ENCODE data around the gene RPL22L1. TPM values are rescaled to one million over a fixed set of nuclear protein-coding genes. Genes with fewer than 3 reads are reported as not detected.
"Not testable (repeated sequence)": the region's sequence is repeated elsewhere in the genome, so short reads cannot be mapped to it uniquely, and the experiment has no call there.

The RPL22L1 gene
- total RNA-seq, 1 experiment from 2014 or later, result 41.5 TPM

DNA sequence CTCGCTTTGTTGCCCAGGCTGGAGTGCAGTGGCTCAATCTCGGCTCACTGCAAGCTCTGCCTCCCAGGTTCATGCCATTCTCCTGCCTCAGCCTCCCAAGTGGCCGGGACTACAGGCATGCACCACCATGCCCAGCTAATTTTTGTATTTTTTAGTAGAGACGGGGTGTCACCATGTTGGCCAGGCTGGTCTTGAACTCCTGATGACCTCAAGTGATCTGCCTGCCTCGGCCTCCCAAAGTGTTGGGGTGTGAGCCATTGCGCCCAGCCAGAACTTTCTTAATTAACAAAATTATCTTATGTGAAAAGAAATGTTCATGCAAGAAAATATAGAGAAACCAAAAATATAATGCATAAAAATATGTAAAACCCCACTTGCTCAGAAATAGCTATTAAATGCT is 7.3 kb upstream of the RPL22L1 start:
- H3K36me3 ChIP-seq (ENCODE audit: insufficient read depth, low read length, poor library complexity, severe bottlenecking); DNase-seq (ENCODE audit: low spot score); intact Hi-C loops (cut with micrococcal nuclease; ENCODE audit: unreplicated experiment); H3K4me1 ChIP-seq (ENCODE audit: insufficient read depth, low read length, poor library complexity, severe bottlenecking); H3K9me3 ChIP-seq (ENCODE audit: low read depth, low read length, poor library complexity, severe bottlenecking); H3K27ac ChIP-seq (ENCODE audit: low read depth, low read length, poor library complexity, severe bottlenecking); CTCF ChIA-PET; H3K4me3 ChIP-seq (ENCODE audit: low read depth, low read length, poor library complexity, severe bottlenecking); BruUV-seq (replicated peaks); H3K27me3 ChIP-seq (replicated peaks; ENCODE audit: insufficient read depth, low read depth, low read length, poor library complexity); POLR2A ChIA-PET (ENCODE audit: low non-redundant PET): not testable (repeated sequence)

DNA sequence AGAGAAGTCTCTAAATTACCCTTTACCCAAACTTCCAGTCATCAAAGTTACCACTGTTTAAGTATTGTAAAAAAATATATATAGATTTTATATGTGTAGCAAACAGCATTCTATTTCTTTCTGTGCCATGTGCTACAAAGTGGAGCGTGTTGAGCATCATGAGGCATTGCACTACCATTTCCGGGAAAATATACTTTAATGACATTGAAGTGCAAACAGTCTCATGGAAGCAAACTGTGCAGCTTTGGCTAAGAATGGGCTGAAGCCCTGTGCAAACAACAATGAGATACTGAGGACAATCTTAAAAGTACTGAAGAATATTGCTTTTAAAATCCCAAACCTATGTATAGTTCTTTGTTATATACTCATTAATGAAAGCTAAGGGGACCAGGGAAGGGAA is 6.5 kb upstream of the RPL22L1 start:
- Histone ChIP-seq H3K27ac (ENCODE audit: low read depth, low read length, poor library complexity, severe bottlenecking) (no peak overlapping the region), H3K36me3 (ENCODE audit: insufficient read depth, low read length, poor library complexity, severe bottlenecking) (no peaks in the 10 kb centered on the region), H3K4me1 (ENCODE audit: insufficient read depth, low read length, poor library complexity, severe bottlenecking) (no peaks in the 10 kb centered on the region), H3K27me3 (replicated peaks; ENCODE audit: insufficient read depth, low read depth, low read length, poor library complexity) (no peaks in the 10 kb centered on the region), H3K9me3 (ENCODE audit: low read depth, low read length, poor library complexity, severe bottlenecking) (no peaks in the 10 kb centered on the region), H3K4me3 (ENCODE audit: low read depth, low read length, poor library complexity, severe bottlenecking) (no peak overlapping the region)
- TF ChIP-seq EZH2 (IDR thresholded peaks at IDR 0.05; ENCODE audit: borderline replicate concordance, low read depth, low read length, poor library complexity, severe bottlenecking), result no peak
- TF ChIP-seq, protein P1, sequence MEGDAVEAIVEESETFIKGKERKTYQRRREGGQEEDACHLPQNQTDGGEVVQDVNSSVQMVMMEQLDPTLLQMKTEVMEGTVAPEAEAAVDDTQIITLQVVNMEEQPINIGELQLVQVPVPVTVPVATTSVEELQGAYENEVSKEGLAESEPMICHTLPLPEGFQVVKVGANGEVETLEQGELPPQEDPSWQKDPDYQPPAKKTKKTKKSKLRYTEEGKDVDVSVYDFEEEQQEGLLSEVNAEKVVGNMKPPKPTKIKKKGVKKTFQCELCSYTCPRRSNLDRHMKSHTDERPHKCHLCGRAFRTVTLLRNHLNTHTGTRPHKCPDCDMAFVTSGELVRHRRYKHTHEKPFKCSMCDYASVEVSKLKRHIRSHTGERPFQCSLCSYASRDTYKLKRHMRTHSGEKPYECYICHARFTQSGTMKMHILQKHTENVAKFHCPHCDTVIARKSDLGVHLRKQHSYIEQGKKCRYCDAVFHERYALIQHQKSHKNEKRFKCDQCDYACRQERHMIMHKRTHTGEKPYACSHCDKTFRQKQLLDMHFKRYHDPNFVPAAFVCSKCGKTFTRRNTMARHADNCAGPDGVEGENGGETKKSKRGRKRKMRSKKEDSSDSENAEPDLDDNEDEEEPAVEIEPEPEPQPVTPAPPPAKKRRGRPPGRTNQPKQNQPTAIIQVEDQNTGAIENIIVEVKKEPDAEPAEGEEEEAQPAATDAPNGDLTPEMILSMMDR (conservative IDR thresholded peaks at IDR 0.05; ENCODE audit: low read depth, low read length), result no peak
- intact Hi-C loops (cut with micrococcal nuclease; ENCODE audit: unreplicated experiment), result no loop called here
- no TSS peak for BruUV-seq (replicated peaks)
- no peak for DNase-seq (ENCODE audit: low spot score)
- POLR2A ChIA-PET (ENCODE audit: low non-redundant PET), result no interaction called here
- CTCF ChIA-PET, result interaction anchor here (0.5 kb wide), 1 partner anchor 829 kb away, joined by 7 read pairs; no protein-coding TSS in a partner anchor

DNA sequence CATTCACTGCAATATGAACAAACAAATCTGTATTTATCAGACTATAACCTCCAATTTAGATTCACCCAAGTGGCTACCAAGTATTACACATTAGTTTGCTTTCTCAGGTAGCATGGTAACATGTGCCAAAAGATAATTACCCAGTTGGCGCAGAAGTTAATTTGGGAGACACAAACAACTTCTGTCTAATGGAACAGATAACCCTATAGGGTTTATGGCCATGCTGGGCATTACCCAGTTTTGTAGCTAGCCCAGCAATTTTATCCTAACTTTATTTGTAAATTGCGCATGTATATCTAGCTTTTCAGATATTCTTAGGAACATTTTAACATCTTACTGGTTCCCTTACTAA is 780 bp downstream of the RPL22L1 start:
- H3K4me3 ChIP-seq (ENCODE audit: low read depth, low read length, poor library complexity, severe bottlenecking), result peak overlapping the region; percentile 76
- H3K4me1 ChIP-seq (ENCODE audit: insufficient read depth, low read length, poor library complexity, severe bottlenecking), result peaks cover 22% of the 10 kb centered on the region
- ChIA-PET POLR2A (ENCODE audit: low non-redundant PET) (interaction anchor here (0.6 to 0.8 kb wide), 3 partner anchors 55 to 961 kb away, joined by 3 to 10 read pairs (median 4); no protein-coding TSS in a partner anchor), CTCF (no interaction called here)
- peaks cover 36% of the 10 kb centered on the region for H3K36me3 ChIP-seq (ENCODE audit: insufficient read depth, low read length, poor library complexity, severe bottlenecking)
- no peaks in the 10 kb centered on the region for H3K9me3 ChIP-seq (ENCODE audit: low read depth, low read length, poor library complexity, severe bottlenecking)
- peak overlapping the region; percentile 92 for H3K27ac ChIP-seq (ENCODE audit: low read depth, low read length, poor library complexity, severe bottlenecking)
- intact Hi-C loops (cut with micrococcal nuclease; ENCODE audit: unreplicated experiment), result no loop called here
- DNase-seq (ENCODE audit: low spot score), result peak; percentile 17
- H3K27me3 ChIP-seq (replicated peaks; ENCODE audit: insufficient read depth, low read depth, low read length, poor library complexity), result no peaks in the 10 kb centered on the region
- TF ChIP-seq EZH2 (IDR thresholded peaks at IDR 0.05; ENCODE audit: borderline replicate concordance, low read depth, low read length, poor library complexity, severe bottlenecking), result no peak
- BruUV-seq (replicated peaks), result no TSS peak

DNA sequence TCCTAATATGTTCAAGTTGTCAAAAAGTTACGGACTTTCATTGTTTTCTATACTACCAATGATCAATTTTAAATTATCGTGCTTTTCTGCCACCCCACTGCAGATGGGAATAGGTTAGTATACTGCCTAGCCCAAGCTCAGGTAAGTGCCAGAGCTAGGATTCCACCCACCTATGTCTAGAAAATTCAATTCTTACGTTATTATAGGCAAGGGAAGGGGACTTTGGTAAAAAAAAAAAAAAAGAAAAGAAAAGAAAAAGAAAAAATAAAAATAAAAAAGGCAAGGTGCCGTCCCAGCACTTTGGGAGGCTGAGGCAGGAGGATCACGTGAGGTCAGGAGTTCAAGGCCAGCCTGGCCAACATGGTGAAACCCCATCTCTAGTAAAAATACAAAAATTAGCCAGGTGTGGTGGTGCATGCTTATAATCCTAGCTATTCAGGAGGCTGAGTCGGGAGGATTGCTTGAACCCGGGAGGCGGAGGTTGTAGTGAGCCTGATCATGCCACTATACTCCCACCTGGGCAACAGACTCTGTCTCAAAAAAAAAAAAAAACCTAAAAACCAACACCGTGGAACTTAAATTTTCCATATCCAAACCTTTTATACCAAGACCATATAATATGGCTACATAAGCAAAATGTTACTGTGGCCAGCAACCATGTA is 1.3 kb downstream of the RPL22L1 start:
- no peak for DNase-seq (ENCODE audit: low spot score)
- intact Hi-C loops (cut with micrococcal nuclease; ENCODE audit: unreplicated experiment), result no loop called here
- H3K4me3 ChIP-seq (ENCODE audit: low read depth, low read length, poor library complexity, severe bottlenecking), result peak overlapping the region; percentile 76
- peaks cover 36% of the 10 kb centered on the region for H3K36me3 ChIP-seq (ENCODE audit: insufficient read depth, low read length, poor library complexity, severe bottlenecking)
- H3K27me3 ChIP-seq (replicated peaks; ENCODE audit: insufficient read depth, low read depth, low read length, poor library complexity), result no peaks in the 10 kb centered on the region
- H3K4me1 ChIP-seq (ENCODE audit: insufficient read depth, low read length, poor library complexity, severe bottlenecking), result peaks cover 22% of the 10 kb centered on the region
- no TSS peak for BruUV-seq (replicated peaks)
- ChIA-PET POLR2A (ENCODE audit: low non-redundant PET) (interaction anchor here (0.7 kb wide), 2 partner anchors 657 to 962 kb away, joined by 10 to 12 read pairs; no protein-coding TSS in a partner anchor), CTCF (no interaction called here)
- H3K27ac ChIP-seq (ENCODE audit: low read depth, low read length, poor library complexity, severe bottlenecking), result peak overlapping the region; percentile 92
- no peak for TF ChIP-seq EZH2 (IDR thresholded peaks at IDR 0.05; ENCODE audit: borderline replicate concordance, low read depth, low read length, poor library complexity, severe bottlenecking)
- TF ChIP-seq, protein P1 (conservative IDR thresholded peaks at IDR 0.05; ENCODE audit: low read depth, low read length), result no peak
- H3K9me3 ChIP-seq (ENCODE audit: low read depth, low read length, poor library complexity, severe bottlenecking), result no peaks in the 10 kb centered on the region
